Measurements from ENCODE around the gene HTR3E. TPM values are rescaled to one million over a fixed set of nuclear protein-coding genes. Genes with fewer than 3 reads are reported as not detected.

HTR3E gene
- polyA plus RNA-seq, 3 donors: not detected

- H3K9me3 ChIP-seq (replicated peaks in 1 of 2; ENCODE audit: control insufficient read depth in 1 of 2, insufficient read depth in 1 of 2, low read length in 2 of 2): no peaks in the 10 kb centered on the region
- peaks cover 2% of the 10 kb centered on the region for H3K4me1 Mint-ChIP-seq
- no peak overlapping the region for H3K4me2 ChIP-seq (replicated peaks; ENCODE audit: extremely low read depth, low read length, poor library complexity, severe bottlenecking)
- DNase-seq: no peak
- no peaks in the 10 kb centered on the region for H3K27me3 ChIP-seq (ENCODE audit: control insufficient read depth in 2 of 2, insufficient read depth in 2 of 2, low read length in 2 of 2)
- H2AFZ ChIP-seq (ENCODE audit: insufficient read depth, low read depth, low read length, poor library complexity, severe bottlenecking): no peak overlapping the region
- peaks cover 75 to 86% of the 10 kb centered on the region in 2 donors for H3K36me3 ChIP-seq (replicated peaks in 1 of 2; ENCODE audit: control insufficient read depth in 1 of 2, insufficient read depth in 2 of 2, low read length in 2 of 2)
- H3K9ac ChIP-seq (ENCODE audit: insufficient read depth, low read length, poor library complexity, severe bottlenecking): no peak overlapping the region
- 100% methylated on average over 1 of the region's 7 CpGs for WGBS (ENCODE audit: insufficient coverage)
- peaks cover 26% of the 10 kb centered on the region for H3K79me2 ChIP-seq (ENCODE audit: insufficient read depth, low read length)
- peak overlapping the region in 1 of 2 donors; percentile 14 for H3K27ac ChIP-seq (ENCODE audit: low read depth in 1 of 2, low read length in 2 of 2)
- peak overlapping the region in 2 of 7 donors; percentile 21 to 53 for H3K27ac Mint-ChIP-seq
- peaks cover 25% of the 10 kb centered on the region for H4K20me1 ChIP-seq (ENCODE audit: insufficient read depth, low read length)
- H3K36me3 Mint-ChIP-seq: peaks cover 74 to 89% of the 10 kb centered on the region in 2 donors
- intact Hi-C loops (cut with micrococcal nuclease): loop anchor here in 1 of 2 donors (10.0 kb wide), 1 partner anchor 247 kb away; no protein-coding TSS in a partner anchor
- H3K9me3 Mint-ChIP-seq: peaks cover 0 to 1% (median 0%) of the 10 kb centered on the region in 7 donors
- peaks cover 0 to 3% of the 10 kb centered on the region in 2 donors for H3K4me1 ChIP-seq (ENCODE audit: control insufficient read depth in 1 of 2, insufficient read depth in 2 of 2, low read length in 2 of 2)
- H3K4me3 ChIP-seq (replicated peaks in 1 of 3; ENCODE audit: low read depth in 2 of 3, low read length in 3 of 3): no peak overlapping the region
- H3K4me3 Mint-ChIP-seq: no peak overlapping the region
- TF ChIP-seq, protein P1, sequence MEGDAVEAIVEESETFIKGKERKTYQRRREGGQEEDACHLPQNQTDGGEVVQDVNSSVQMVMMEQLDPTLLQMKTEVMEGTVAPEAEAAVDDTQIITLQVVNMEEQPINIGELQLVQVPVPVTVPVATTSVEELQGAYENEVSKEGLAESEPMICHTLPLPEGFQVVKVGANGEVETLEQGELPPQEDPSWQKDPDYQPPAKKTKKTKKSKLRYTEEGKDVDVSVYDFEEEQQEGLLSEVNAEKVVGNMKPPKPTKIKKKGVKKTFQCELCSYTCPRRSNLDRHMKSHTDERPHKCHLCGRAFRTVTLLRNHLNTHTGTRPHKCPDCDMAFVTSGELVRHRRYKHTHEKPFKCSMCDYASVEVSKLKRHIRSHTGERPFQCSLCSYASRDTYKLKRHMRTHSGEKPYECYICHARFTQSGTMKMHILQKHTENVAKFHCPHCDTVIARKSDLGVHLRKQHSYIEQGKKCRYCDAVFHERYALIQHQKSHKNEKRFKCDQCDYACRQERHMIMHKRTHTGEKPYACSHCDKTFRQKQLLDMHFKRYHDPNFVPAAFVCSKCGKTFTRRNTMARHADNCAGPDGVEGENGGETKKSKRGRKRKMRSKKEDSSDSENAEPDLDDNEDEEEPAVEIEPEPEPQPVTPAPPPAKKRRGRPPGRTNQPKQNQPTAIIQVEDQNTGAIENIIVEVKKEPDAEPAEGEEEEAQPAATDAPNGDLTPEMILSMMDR (IDR thresholded peaks at IDR 0.05): no peak
- H3K27me3 Mint-ChIP-seq (ENCODE audit: low read depth in 3 of 3): peaks cover 0 to 2% (median 0%) of the 10 kb centered on the region in 3 donors
Observed at GRCh38 chr3:184142199-184142598, 45.3 kb downstream of the HTR3E start.

DNA sequence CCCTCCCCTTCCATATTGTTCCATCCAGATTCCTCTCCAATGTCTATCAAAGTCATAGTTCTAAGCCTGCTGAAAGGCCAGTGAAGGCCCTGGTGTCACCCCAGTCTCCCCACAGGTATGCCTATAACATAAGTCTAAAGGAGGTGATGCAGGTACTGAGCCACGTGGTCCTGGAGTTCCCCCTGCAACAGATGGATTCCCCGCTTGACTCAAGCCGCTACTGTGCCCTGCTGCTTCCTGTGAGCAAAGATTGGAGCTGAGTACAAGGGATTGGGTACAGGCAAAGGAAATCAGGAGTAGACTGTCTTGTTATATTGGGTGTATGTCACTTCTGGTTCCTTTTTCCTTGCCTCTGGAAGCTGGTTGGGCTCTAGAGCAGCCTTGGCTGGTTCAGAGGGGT, 46.5 kb downstream of the HTR3E start:
- Histone ChIP-seq H3K4me3 (replicated peaks in 1 of 3; ENCODE audit: low read depth in 2 of 3, low read length in 3 of 3) (no peak overlapping the region), H3K79me2 (ENCODE audit: insufficient read depth, low read length) (peaks cover 15% of the 10 kb centered on the region), H3K9me3 (replicated peaks in 1 of 2; ENCODE audit: control insufficient read depth in 1 of 2, insufficient read depth in 1 of 2, low read length in 2 of 2) (no peaks in the 10 kb centered on the region), H3K4me1 (ENCODE audit: control insufficient read depth in 1 of 2, insufficient read depth in 2 of 2, low read length in 2 of 2) (no peaks in the 10 kb centered on the region), H3K9ac (ENCODE audit: insufficient read depth, low read length, poor library complexity, severe bottlenecking) (no peak overlapping the region), H4K20me1 (ENCODE audit: insufficient read depth, low read length) (peaks cover 15% of the 10 kb centered on the region), H3K36me3 (replicated peaks in 1 of 2; ENCODE audit: control insufficient read depth in 1 of 2, insufficient read depth in 2 of 2, low read length in 2 of 2) (peaks cover 69 to 76% of the 10 kb centered on the region in 2 donors), H3K27me3 (ENCODE audit: control insufficient read depth in 2 of 2, insufficient read depth in 2 of 2, low read length in 2 of 2) (no peaks in the 10 kb centered on the region), H3K4me2 (replicated peaks; ENCODE audit: extremely low read depth, low read length, poor library complexity, severe bottlenecking) (no peak overlapping the region), H2AFZ (ENCODE audit: insufficient read depth, low read depth, low read length, poor library complexity, severe bottlenecking) (no peak overlapping the region), H3K27ac (ENCODE audit: low read depth in 1 of 2, low read length in 2 of 2) (no peak overlapping the region)
- Mint-ChIP-seq H3K27ac (no peak overlapping the region), H3K36me3 (peaks cover 65 to 79% of the 10 kb centered on the region in 2 donors), H3K9me3 (peaks cover 0 to 1% (median 0%) of the 10 kb centered on the region in 7 donors), H3K4me1 (peaks cover 2% of the 10 kb centered on the region), H3K27me3 (ENCODE audit: low read depth in 3 of 3) (peaks cover 0 to 2% (median 0%) of the 10 kb centered on the region in 3 donors), H3K4me3 (no peak overlapping the region)
- intact Hi-C loops (cut with micrococcal nuclease): loop anchor here in 1 of 2 donors (10.0 kb wide), 1 partner anchor 249 kb away; no protein-coding TSS in a partner anchor
- TF ChIP-seq, protein P1 (IDR thresholded peaks at IDR 0.05): no peak
- DNase-seq: no peak
- 89% methylated on average over 3 of the region's 3 CpGs for WGBS (ENCODE audit: insufficient coverage)

All from CD14-positive monocyte (primary cell).